ENCODE results near the gene AXDND1. TPM values are rescaled to one million over a fixed set of nuclear protein-coding genes. Genes with fewer than 3 reads are reported as not detected.

Gene AXDND1
- total and polyA plus RNA-seq, 2 of the 8 experiments (the other 6 are each of a cell fraction or from before 2014, with no cell fraction given), result 0.61 TPM; not detected in 1

GRCh38 chr1:179589509-179589908 is 223.7 kb downstream of the AXDND1 start (continued):
- no peak for TF ChIP-seq CHD7 (IDR thresholded peaks at IDR 0.05; ENCODE audit: insufficient replicate concordance, low read length)
- no peak for TF ChIP-seq YY1 (IDR thresholded peaks at IDR 0.05; ENCODE audit: low read depth, low read length)
- no peak for TF ChIP-seq HDAC6 (IDR thresholded peaks at IDR 0.05; ENCODE audit: low read depth, low read length)
- no peak for TF ChIP-seq ATF2 (IDR thresholded peaks at IDR 0.05; ENCODE audit: low read length)
- no peak for TF ChIP-seq SP2 (IDR thresholded peaks at IDR 0.05; ENCODE audit: low read length)
- no peak for TF ChIP-seq JUN (IDR thresholded peaks at IDR 0.05; ENCODE audit: low read depth, low read length)
- TF ChIP-seq SIX5 (IDR thresholded peaks at IDR 0.05; ENCODE audit: low read depth, low read length), result no peak
- no peak for TF ChIP-seq SUZ12 (IDR thresholded peaks at IDR 0.05; ENCODE audit: low read length)
- TF ChIP-seq POU5F1 (IDR thresholded peaks at IDR 0.05; ENCODE audit: low read depth, low read length), result no peak
- no peak for TF ChIP-seq SP1 (IDR thresholded peaks at IDR 0.05; ENCODE audit: low read depth, low read length)
- no peak for TF ChIP-seq BRCA1 (IDR thresholded peaks at IDR 0.05; ENCODE audit: low read depth, low read length)
- TF ChIP-seq SRF (IDR thresholded peaks at IDR 0.05; ENCODE audit: low read depth, low read length), result no peak
